ENCODE results near the gene HOXB13. TPM values are rescaled to one million over a fixed set of nuclear protein-coding genes. Genes with fewer than 3 reads are reported as not detected.

The HOXB13 gene
- total RNA-seq, 1 donor from 2014 or later = not detected

DNA sequence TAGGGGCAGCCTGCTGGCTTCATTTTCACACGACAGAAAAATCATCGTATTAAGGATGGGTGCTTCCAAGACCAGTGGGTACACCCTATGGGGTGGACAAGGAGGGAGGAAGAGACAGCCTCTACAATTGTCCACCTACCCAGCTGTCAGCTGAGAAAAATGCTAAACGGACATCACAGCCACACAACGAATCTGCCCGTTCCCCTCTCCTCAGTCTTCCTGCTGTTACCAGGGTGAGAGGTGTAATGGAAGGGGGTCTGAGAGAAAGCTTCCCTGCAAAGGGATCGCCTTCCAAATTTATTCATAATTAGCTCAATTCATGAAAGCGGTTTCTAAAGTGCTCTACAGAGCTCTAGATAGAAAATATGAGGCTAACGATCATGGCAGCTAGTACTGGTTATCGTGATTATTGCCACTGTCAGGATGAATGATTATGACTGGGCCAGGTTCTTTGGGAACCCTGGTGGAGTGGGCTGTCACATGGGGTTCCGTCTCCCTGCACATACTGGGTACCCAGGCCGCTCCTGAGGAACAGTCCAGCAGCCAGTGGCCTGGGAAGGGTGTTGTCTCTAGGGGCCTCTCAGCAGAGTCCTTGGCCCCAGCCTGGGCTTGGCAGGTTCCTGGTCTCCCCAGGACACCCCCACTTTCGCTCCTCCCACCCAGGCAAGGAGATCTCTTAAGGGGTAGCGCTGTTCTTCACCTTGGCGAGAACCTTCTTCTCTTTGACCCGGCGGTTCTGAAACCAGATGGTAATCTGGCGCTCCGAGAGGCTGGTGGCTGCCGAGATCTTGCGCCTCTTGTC lies 2.2 kb downstream of the HOXB13 start:
- H3K27me3 Mint-ChIP-seq = peaks cover 95% of the 10 kb centered on the region
- H3K4me1 Mint-ChIP-seq = peaks cover 16% of the 10 kb centered on the region
- no peaks in the 10 kb centered on the region for H3K9me3 Mint-ChIP-seq
- intact Hi-C loops (cut with micrococcal nuclease) = loop anchor here (10.0 kb wide), 1 partner anchor 1238 kb away; the partner anchor contains the start of gene DLX4
- H3K36me3 Mint-ChIP-seq (ENCODE audit: low read depth) = no peaks in the 10 kb centered on the region
- H3K4me3 Mint-ChIP-seq = no peak overlapping the region
- no peak for DNase-seq
- no peak overlapping the region for H3K27ac Mint-ChIP-seq

DNA sequence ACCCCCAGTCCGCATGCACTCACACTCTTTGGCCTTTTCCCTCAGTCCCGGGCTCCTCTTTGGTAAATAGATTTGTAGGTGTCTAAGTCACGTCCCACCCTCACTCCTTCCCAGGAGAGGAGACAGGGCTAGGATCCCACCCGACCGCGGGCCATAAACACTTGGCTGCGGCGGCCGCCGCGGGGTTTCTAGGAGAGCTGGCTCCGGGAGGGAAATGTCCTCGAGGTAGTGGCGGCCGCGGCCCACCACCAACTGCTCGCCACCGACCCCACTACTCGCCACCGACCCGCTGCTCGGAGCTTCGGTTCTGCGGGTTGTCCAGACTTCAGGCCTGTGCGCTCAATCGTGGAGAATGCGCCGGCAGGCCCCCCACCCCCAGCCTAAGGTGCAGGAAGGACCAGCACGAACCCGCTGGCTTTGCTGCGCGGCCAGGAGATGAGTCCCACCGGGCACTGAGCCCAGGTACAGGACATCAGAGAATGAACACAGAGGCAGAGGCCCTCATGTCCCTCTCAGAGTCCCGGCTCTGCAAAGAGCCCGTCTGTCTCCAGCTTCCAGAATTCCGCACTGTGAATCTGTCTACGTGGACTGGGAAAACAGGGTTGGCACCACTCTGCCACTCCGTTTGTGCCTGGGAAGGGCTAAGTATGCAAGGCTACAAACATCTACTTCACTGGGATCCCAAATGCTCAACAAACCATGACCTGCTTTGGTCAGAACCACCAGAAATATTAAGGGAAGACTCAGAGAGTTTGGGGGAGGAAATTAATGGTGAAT lies 3.1 kb downstream of the HOXB13 start:
- Mint-ChIP-seq H3K27me3 (peaks cover 94% of the 10 kb centered on the region), H3K4me1 (peaks cover 16% of the 10 kb centered on the region), H3K36me3 (ENCODE audit: low read depth) (no peaks in the 10 kb centered on the region), H3K4me3 (no peak overlapping the region), H3K9me3 (no peaks in the 10 kb centered on the region), H3K27ac (no peak overlapping the region)
- peak; percentile 60 for DNase-seq
- intact Hi-C loops (cut with micrococcal nuclease) = loop anchor here (2.0 to 10.0 kb wide), 4 partner anchors 23 to 1239 kb away; partner anchors contain the start of gene DLX4

DNA sequence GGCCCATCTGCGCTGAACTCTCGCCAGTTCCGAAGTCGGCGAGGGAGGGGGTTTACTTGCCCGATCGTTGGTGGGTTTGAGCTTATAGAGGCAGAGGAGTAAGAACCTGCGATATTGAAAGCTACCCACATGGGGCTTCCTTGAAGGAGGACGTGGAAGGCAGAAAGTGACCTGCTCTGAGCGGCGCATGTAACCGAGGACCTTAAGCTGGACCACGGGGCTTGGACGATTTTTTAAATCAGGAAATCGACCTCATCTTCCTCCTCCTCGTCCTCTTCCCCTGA lies 3.6 kb downstream of the HOXB13 start:
- Mint-ChIP-seq H3K36me3 (ENCODE audit: low read depth) (no peaks in the 10 kb centered on the region), H3K9me3 (no peaks in the 10 kb centered on the region), H3K4me3 (no peak overlapping the region), H3K27me3 (peaks cover 94% of the 10 kb centered on the region), H3K4me1 (peaks cover 16% of the 10 kb centered on the region), H3K27ac (no peak overlapping the region)
- intact Hi-C loops (cut with micrococcal nuclease) = loop anchor here (2.0 to 10.0 kb wide), 4 partner anchors 24 to 1240 kb away; partner anchors contain the start of gene DLX4
- no peak for DNase-seq

DNA sequence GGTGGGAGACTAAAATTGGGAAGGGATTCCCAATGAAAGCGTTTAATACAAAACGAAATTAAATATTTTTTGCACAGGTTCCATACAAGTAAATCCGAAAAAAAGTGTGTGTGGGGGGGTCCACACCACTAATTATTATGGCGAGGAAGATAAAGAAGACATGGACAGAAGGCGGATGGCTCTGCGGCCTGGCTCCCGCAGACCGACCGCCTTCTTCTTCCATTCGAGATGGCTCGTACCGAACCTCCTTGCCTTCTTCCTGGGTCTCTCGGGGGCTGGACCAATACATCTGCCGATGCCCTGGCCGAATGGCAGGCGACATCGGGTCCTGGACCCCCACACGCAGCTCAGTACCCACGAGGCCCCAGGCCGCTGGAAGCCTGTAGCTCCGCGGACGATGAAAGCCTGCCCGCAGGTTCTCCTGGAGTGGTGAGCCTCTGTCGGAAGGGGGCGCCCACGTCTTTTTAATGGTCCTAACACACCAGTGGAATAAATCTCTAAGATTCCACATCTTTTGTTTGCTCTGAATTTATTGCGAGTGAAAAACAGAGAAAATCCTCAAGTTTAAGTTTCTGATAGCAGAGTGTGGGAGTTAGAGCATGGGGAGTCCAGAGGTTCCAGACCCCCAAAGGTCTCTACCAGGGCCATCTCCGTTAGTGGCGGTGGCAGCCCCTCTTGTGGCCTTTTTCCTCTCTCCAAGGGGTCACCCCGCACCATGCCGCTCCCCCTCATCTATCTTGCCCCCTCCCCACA lies 4.1 kb downstream of the HOXB13 start:
- Mint-ChIP-seq H3K36me3 (ENCODE audit: low read depth) (no peaks in the 10 kb centered on the region), H3K27me3 (peaks cover 94% of the 10 kb centered on the region), H3K9me3 (no peaks in the 10 kb centered on the region), H3K4me3 (peak overlapping the region; percentile 3), H3K27ac (peak overlapping the region; percentile 74), H3K4me1 (peaks cover 14% of the 10 kb centered on the region)
- intact Hi-C loops (cut with micrococcal nuclease) = loop anchor here (2.0 to 10.0 kb wide), 7 partner anchors 24 to 1240 kb away; partner anchors contain the start of genes DLX4 and IGF2BP1
- DNase-seq = peak; percentile 92

DNA sequence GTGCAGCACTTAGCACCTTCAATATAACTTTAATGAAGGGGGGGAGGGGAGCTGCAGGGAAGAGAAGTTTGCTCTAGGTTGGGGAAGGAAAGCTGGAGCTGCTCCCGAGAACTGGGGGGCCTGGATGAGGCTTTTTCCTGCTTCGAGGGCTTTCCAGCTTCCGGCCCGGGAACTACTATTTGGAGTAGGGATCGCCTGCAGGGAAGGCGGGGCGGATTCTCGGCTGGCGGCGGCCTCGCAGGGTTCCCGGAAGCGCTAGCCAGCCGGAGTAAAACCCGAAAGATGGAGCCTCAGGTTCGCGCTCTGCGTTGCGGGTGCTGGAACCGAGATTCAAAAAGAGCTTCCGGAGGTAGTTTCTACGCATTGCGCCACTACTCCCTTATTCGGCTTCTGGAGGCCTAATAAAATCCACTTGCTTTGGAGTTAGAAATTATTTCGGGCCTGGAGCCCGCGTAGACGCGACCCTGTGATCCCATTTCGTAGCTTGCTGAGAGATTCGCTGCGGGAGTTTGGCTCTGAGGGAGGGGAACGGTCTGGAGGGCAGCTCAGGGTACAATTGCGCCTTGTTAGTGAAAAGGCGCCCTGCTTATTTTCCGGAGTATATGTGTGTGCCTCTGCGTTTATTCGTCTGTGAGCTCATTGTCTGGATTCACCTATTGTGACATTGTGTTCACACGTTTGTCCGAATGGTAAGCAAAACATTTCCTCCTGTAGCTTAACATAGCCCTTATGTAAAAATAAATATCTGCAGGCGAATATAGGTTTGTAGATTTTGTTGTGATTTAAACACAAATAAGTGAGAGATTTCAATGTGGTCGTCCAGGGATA lies 4.9 kb downstream of the HOXB13 start:
- H3K9me3 Mint-ChIP-seq = no peaks in the 10 kb centered on the region
- DNase-seq = peak; percentile 73
- no peaks in the 10 kb centered on the region for H3K36me3 Mint-ChIP-seq (ENCODE audit: low read depth)
- H3K4me3 Mint-ChIP-seq = peak overlapping the region; percentile 3
- intact Hi-C loops (cut with micrococcal nuclease) = loop anchor here (2.0 to 10.0 kb wide), 7 partner anchors 25 to 1241 kb away; partner anchors contain the start of genes DLX4 and IGF2BP1
- H3K4me1 Mint-ChIP-seq = peaks cover 12% of the 10 kb centered on the region
- H3K27me3 Mint-ChIP-seq = peaks cover 93% of the 10 kb centered on the region
- peak overlapping the region; percentile 29 for H3K27ac Mint-ChIP-seq

DNA sequence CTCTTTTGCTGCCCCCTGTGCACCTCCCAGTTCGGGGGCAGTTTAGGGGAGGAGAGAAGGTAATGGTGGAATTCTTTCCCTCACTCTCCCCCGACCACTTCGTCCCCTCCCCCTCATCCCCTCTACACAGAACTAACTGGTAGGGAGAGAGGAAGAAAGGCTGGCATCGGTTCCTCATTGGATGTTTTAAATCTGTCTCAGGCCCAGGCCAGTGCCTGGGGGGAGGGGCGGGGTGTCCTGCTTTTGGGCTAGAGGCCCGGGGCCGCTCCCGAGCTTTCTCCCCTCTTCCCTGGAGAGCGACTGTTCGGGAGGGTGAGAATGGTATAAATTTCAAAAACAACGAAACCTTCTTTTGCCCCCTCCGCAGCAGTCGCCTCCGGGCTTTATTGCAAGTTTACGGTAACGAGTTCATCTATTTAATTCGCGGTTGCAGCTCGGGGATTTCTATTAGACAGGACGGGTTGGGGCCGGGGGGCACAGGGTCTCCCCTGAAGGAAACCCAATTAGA lies 5.6 kb downstream of the HOXB13 start, which contains the start of gene PRAC2:
Gene PRAC2, plus strand, starts transcription at position 271 of the 508 bp plus-strand sequence. CDS start 1,226 bp downstream, outside the sequence.
- Mint-ChIP-seq H3K4me3 (peak within 1 kb of the TSS; percentile 3), H3K9me3 (no peaks in the 10 kb centered on the region), H3K27me3 (peaks cover 96% of the 10 kb centered on the region), H3K36me3 (ENCODE audit: low read depth) (no peaks in the 10 kb centered on the region), H3K27ac (peak within 1 kb of the TSS; percentile 29), H3K4me1 (peaks cover 17% of the 10 kb centered on the region)
- DNase-seq = peak; percentile 60
- intact Hi-C loops (cut with micrococcal nuclease) = loop anchor here (5.0 to 10.0 kb wide), 4 partner anchors 81 to 1242 kb away; partner anchors contain the start of genes DLX4 and IGF2BP1

DNA sequence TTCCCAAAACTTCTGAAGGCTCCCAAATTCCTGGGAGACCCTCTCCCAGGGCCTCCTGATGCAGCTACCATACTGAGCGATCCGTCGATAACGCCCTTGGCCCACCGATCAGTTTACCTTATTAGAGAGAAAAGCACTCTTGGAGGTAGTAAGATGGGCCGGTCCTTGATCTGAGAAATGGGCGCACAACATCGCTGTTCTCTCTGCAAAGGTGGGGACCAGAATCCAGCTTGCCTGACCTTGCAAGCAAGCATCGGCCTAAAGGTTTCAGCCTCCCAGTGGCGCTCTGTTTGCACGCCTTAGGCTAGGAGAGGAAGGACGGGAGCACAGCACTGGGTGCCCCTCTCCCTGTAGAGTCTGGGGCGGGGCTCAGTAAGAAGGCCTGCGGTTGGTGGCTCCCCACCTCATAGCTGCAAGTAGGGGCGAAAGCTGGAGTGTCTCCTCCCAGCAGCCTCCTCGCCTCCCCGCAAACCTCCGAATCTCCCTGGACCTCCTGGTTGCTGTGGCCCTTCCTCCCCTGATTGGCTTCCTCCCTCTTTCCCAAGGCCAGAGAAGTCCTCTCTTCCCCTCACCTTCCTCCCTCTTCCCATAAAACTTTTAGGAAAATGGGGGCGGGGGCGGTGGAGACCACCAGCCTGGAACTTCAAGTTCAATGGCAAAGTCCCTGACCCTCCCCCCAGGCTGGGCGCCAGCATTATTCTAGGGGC lies 6.2 kb downstream of the HOXB13 start, which contains the start of gene PRAC1:
Gene PRAC1, minus strand, starts transcription at position 318 of the 707 bp plus-strand sequence. Its CDS starts 126 bp downstream, at position 192.
- Mint-ChIP-seq H3K27ac (no peak within 1 kb of the TSS), H3K4me1 (peaks cover 18% of the 10 kb centered on the region), H3K4me3 (peak within 1 kb of the TSS; percentile 3), H3K27me3 (peaks cover 96% of the 10 kb centered on the region), H3K9me3 (no peaks in the 10 kb centered on the region), H3K36me3 (ENCODE audit: low read depth) (peaks cover 2% of the 10 kb centered on the region)
- intact Hi-C loops (cut with micrococcal nuclease) = loop anchor here (5.0 to 10.0 kb wide), 4 partner anchors 80 to 1242 kb away; partner anchors contain the start of genes DLX4 and IGF2BP1
- peak; percentile 59 for DNase-seq

DNA sequence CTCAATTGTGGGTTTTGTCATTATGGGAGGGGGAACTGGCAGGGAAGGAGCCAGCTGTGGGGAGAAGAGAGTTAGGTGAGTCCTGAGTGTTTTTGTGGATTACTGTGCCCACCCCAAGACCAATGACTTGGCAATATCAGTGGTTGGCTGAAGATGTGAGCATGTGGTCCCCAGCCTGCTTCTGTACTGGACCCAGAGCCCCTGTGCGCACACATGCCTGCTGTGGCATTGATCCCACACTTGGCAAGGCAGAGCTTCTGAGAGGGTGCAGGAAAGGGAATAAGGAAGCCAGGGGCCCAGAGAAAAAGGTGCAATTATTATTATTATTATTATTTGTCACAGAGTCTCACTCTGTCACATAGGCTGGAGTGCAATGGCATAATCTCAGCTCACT lies 7.5 kb downstream of the HOXB13 start:
- Mint-ChIP-seq H3K27ac (peak overlapping the region; percentile 1), H3K4me1 (peaks cover 18% of the 10 kb centered on the region), H3K9me3 (no peaks in the 10 kb centered on the region), H3K27me3 (peaks cover 94% of the 10 kb centered on the region), H3K36me3 (ENCODE audit: low read depth) (peaks cover 2% of the 10 kb centered on the region), H3K4me3 (no peak overlapping the region)
- intact Hi-C loops (cut with micrococcal nuclease) = loop anchor here (5.0 to 10.0 kb wide), 4 partner anchors 79 to 1244 kb away; partner anchors contain the start of genes DLX4 and IGF2BP1
- DNase-seq = no peak

DNA sequence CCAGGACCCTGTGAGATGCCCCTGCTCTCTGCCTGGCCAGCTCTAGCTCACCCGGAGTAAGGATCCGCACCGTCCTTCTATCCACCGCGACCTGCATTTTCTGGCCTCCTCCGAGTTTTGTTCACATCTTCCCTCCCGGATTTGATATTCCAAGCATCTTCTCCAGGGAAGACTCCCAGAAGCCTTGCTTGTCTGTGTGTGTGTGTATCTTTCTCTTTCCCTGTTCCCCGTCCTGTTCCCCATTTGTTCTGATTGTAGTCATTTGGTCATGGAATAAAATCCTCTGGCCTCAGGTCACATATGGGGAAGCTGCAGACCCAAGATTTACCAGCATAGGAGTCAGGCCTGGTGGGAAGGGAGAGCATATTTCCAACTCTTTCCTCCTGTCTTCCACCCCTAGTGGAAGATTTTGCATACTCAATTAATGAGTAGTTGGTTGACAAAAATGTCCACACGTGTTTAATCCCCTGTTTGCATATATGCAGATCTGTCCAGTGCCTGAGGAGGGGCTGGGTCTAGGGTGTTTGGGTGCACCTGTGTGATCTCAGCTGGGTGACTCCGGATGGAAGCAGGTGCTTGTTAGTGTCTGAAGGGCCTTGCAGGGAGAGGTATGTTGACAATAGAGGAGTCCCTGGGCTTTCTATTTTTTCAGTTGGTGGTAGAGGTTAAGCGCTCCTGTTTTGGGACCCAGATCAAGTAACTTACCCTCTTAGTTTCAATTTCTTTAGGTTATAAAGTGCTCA lies 8.1 kb downstream of the HOXB13 start:
- Mint-ChIP-seq H3K36me3 (ENCODE audit: low read depth) (peaks cover 2% of the 10 kb centered on the region), H3K4me1 (peaks cover 18% of the 10 kb centered on the region), H3K27ac (peak overlapping the region; percentile 21), H3K27me3 (peaks cover 92% of the 10 kb centered on the region), H3K4me3 (no peak overlapping the region), H3K9me3 (no peaks in the 10 kb centered on the region)
- intact Hi-C loops (cut with micrococcal nuclease) = loop anchor here (5.0 to 10.0 kb wide), 4 partner anchors 78 to 1244 kb away; partner anchors contain the start of genes DLX4 and IGF2BP1
- DNase-seq = no peak

DNA sequence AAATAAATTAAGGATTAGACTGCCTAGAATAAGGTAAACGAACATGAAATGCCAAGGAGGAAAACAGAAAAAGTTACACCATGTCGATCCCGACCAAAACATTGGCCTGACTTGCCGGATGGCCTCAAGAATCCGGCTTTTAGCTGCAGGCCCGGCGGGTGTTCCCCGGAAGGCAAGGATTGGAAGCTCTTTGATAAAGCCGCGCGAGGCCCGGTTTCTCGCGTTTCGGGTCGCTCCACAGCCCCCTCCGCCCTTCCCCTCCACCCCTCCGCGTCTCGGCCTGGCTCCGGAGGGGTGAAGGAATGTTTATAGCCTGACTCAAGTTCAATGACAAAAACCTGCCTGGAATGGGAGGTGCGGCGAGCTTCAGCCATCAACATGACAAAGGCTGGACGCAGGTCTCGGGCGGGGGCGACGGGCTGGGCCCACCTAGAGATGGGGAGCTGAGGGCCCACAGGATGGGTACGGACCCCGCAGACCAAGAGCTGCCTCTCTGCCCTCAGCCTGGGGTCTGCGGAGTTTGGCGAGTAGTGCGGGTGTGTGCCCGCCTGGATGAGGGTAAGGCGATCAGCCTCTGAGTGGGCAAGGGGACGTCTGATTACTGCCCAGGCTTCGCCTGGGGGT lies 8.8 kb downstream of the HOXB13 start:
- no peak for DNase-seq
- peak overlapping the region; percentile 30 for H3K27ac Mint-ChIP-seq
- H3K4me1 Mint-ChIP-seq = peaks cover 17% of the 10 kb centered on the region
- H3K27me3 Mint-ChIP-seq = peaks cover 88% of the 10 kb centered on the region
- peaks cover 2% of the 10 kb centered on the region for H3K36me3 Mint-ChIP-seq (ENCODE audit: low read depth)
- intact Hi-C loops (cut with micrococcal nuclease) = loop anchor here (5.0 to 10.0 kb wide), 5 partner anchors 42 to 1245 kb away; partner anchors contain the start of genes DLX4 and IGF2BP1
- no peaks in the 10 kb centered on the region for H3K9me3 Mint-ChIP-seq
- H3K4me3 Mint-ChIP-seq = no peak overlapping the region
